ENCODE measurements around the gene CCDC170. TPM values are rescaled to one million over a fixed set of nuclear protein-coding genes. Genes with fewer than 3 reads are reported as not detected.

CCDC170 gene
- total and polyA plus RNA-seq, 2 experiments from 2014 or later, result 1.2 TPM

DNA sequence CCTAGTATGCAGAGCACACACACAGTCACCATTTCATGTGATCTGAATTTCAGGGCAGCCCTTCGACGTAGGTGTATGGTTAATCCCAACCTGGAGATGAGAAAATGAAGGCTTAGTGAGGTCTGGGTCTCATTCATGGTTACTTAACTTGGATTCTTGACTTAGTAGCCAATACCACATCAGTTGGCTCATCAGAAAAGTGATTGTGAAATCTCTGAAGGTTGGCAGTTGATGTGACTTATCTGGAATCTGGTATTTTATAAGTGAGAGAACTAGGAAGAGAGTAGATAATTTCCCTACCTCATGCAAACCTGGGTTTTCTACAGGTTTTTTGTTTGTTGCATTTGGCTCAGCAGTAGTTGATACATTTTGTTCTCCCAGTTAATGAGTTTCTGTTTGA is 123.7 kb downstream of the CCDC170 start:
- Histone ChIP-seq H3K4me3 (no peak overlapping the region), H3K36me3 (replicated peaks; ENCODE audit: insufficient read depth, low read depth) (no peaks in the 10 kb centered on the region), H3K27ac (no peak overlapping the region), H2AFZ (no peak overlapping the region), H3K4me1 (ENCODE audit: insufficient read depth) (no peaks in the 10 kb centered on the region), H3K27me3 (no peaks in the 10 kb centered on the region), H3K9me3 (ENCODE audit: low read depth) (no peaks in the 10 kb centered on the region), H3K79me2 (no peaks in the 10 kb centered on the region), H4K20me1 (ENCODE audit: insufficient read depth, poor library complexity, severe bottlenecking) (no peaks in the 10 kb centered on the region), H3K4me2 (no peak overlapping the region), H3K9me2 (replicated peaks; ENCODE audit: insufficient read depth) (no peaks in the 10 kb centered on the region)
- no peak for TF ChIP-seq EZH2phosphoT487 (IDR thresholded peaks at IDR 0.05; ENCODE audit: low read depth, severe bottlenecking, unreplicated experiment)
- TF ChIP-seq, protein P1, sequence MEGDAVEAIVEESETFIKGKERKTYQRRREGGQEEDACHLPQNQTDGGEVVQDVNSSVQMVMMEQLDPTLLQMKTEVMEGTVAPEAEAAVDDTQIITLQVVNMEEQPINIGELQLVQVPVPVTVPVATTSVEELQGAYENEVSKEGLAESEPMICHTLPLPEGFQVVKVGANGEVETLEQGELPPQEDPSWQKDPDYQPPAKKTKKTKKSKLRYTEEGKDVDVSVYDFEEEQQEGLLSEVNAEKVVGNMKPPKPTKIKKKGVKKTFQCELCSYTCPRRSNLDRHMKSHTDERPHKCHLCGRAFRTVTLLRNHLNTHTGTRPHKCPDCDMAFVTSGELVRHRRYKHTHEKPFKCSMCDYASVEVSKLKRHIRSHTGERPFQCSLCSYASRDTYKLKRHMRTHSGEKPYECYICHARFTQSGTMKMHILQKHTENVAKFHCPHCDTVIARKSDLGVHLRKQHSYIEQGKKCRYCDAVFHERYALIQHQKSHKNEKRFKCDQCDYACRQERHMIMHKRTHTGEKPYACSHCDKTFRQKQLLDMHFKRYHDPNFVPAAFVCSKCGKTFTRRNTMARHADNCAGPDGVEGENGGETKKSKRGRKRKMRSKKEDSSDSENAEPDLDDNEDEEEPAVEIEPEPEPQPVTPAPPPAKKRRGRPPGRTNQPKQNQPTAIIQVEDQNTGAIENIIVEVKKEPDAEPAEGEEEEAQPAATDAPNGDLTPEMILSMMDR (IDR thresholded peaks at IDR 0.05; ENCODE audit: poor library complexity), result no peak
- TF ChIP-seq EZH2 (IDR thresholded peaks at IDR 0.05; ENCODE audit: borderline replicate concordance), result no peak
- WGBS (ENCODE audit: low lambda C conversion rate, missing lambda C conversion rate), result 79% methylated on average over 2 of the region's 2 CpGs
- no peak for DNase-seq (ENCODE audit: low spot score)

DNA sequence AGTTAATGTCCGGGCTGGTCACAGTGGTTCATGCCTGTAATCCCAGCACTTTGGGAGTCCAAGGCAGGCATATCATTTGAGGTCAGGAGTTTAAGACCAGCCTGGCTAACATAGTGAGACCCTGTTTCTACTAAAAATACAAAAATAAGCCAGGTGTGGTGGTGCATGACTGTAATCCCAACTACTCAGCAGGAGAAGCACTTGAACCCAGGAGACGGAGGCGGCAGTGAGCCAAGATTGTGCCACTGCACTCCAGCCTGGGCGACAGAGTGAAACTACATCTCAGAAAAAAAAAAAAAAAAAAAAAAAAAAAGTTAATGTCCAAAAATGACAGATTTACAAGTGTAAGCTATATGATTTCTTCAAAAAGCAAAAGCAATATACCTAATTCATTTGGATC is 124.9 kb downstream of the CCDC170 start:
- no peaks in the 10 kb centered on the region for H3K9me3 ChIP-seq (ENCODE audit: low read depth)
- TF ChIP-seq EZH2 (IDR thresholded peaks at IDR 0.05; ENCODE audit: borderline replicate concordance), result no peak
- no peak for TF ChIP-seq EZH2phosphoT487 (IDR thresholded peaks at IDR 0.05; ENCODE audit: low read depth, severe bottlenecking, unreplicated experiment)
- TF ChIP-seq, protein P1 (IDR thresholded peaks at IDR 0.05; ENCODE audit: poor library complexity), result no peak
- 94% methylated on average over 4 of the region's 4 CpGs for WGBS (ENCODE audit: low lambda C conversion rate, missing lambda C conversion rate)
- H3K4me1 ChIP-seq (ENCODE audit: insufficient read depth), result no peaks in the 10 kb centered on the region
- no peaks in the 10 kb centered on the region for H3K9me2 ChIP-seq (replicated peaks; ENCODE audit: insufficient read depth)
- H3K27ac ChIP-seq, result no peak overlapping the region
- H3K27me3 ChIP-seq, result no peaks in the 10 kb centered on the region
- H2AFZ ChIP-seq, result no peak overlapping the region
- no peak overlapping the region for H3K4me2 ChIP-seq
- H4K20me1 ChIP-seq (ENCODE audit: insufficient read depth, poor library complexity, severe bottlenecking), result no peaks in the 10 kb centered on the region
- no peak overlapping the region for H3K4me3 ChIP-seq
- no peaks in the 10 kb centered on the region for H3K36me3 ChIP-seq (replicated peaks; ENCODE audit: insufficient read depth, low read depth)
- H3K79me2 ChIP-seq, result no peaks in the 10 kb centered on the region
- DNase-seq (ENCODE audit: low spot score), result no peak

DNA sequence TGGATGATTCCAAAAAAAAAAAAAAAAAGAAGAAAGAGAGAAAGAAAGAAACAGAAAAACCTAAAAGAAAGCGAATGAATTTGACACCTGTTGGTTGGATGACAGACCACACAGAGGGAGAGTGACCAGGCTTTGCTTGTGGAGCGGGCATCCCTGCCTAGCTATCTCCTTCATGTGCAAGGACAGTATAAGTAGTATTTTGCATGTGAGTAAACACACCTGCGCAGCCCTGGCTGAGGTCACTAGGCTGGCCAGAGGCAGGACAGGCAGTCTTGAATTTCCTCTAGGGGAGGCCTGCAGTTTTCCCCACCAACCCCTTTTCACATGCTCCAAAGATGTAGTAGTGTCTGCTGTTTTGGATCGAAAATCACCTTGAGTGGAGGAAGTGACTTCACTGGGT is 126.4 kb downstream of the CCDC170 start:
- Histone ChIP-seq H3K4me1 (ENCODE audit: insufficient read depth) (no peaks in the 10 kb centered on the region), H2AFZ (no peak overlapping the region), H3K4me3 (no peak overlapping the region), H3K27ac (no peak overlapping the region), H4K20me1 (ENCODE audit: insufficient read depth, poor library complexity, severe bottlenecking) (no peaks in the 10 kb centered on the region), H3K27me3 (no peaks in the 10 kb centered on the region), H3K4me2 (no peak overlapping the region), H3K9me3 (ENCODE audit: low read depth) (no peaks in the 10 kb centered on the region), H3K9me2 (replicated peaks; ENCODE audit: insufficient read depth) (no peaks in the 10 kb centered on the region), H3K79me2 (no peaks in the 10 kb centered on the region), H3K36me3 (replicated peaks; ENCODE audit: insufficient read depth, low read depth) (no peaks in the 10 kb centered on the region)
- 82% methylated on average over 4 of the region's 4 CpGs for WGBS (ENCODE audit: low lambda C conversion rate, missing lambda C conversion rate)
- no peak for DNase-seq (ENCODE audit: low spot score)
- no peak for TF ChIP-seq EZH2 (IDR thresholded peaks at IDR 0.05; ENCODE audit: borderline replicate concordance)
- TF ChIP-seq, protein P1 (IDR thresholded peaks at IDR 0.05; ENCODE audit: poor library complexity), result no peak
- TF ChIP-seq EZH2phosphoT487 (IDR thresholded peaks at IDR 0.05; ENCODE audit: low read depth, severe bottlenecking, unreplicated experiment), result no peak

DNA sequence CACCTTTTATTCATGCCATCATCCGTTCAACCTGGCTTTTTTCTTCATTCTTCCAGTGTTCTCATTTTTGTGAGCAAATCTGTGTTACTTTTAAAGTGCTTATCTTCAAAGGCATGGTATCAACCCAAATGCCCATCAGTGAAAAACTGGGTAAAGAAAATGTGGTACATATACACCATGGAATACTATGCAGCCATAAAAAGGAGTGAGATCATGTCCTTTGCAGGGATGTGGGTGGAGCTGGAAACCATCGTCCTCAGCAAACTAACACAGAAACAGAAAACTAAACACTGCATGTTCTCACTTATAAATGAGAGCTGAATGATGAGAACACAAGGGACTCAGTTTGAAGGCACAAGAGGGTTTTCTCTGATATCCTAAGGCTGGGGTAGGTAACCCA is 130.3 kb downstream of the CCDC170 start:
- H3K27ac ChIP-seq, result no peak overlapping the region
- WGBS (ENCODE audit: low lambda C conversion rate, missing lambda C conversion rate), result 85% methylated on average over 2 of the region's 2 CpGs
- no peaks in the 10 kb centered on the region for H3K27me3 ChIP-seq

More for the DNA sequence above, 130.3 kb downstream of the CCDC170 start:
- DNase-seq (ENCODE audit: low spot score), result no peak
- Histone ChIP-seq H4K20me1 (ENCODE audit: insufficient read depth, poor library complexity, severe bottlenecking) (no peaks in the 10 kb centered on the region), H2AFZ (no peak overlapping the region), H3K4me2 (no peak overlapping the region), H3K4me1 (ENCODE audit: insufficient read depth) (peaks cover 8% of the 10 kb centered on the region), H3K9me2 (replicated peaks; ENCODE audit: insufficient read depth) (no peaks in the 10 kb centered on the region), H3K9me3 (ENCODE audit: low read depth) (no peaks in the 10 kb centered on the region), H3K36me3 (replicated peaks; ENCODE audit: insufficient read depth, low read depth) (no peaks in the 10 kb centered on the region), H3K4me3 (no peak overlapping the region), H3K79me2 (no peaks in the 10 kb centered on the region)
- TF ChIP-seq, protein P1 (IDR thresholded peaks at IDR 0.05; ENCODE audit: poor library complexity), result no peak
- TF ChIP-seq EZH2 (IDR thresholded peaks at IDR 0.05; ENCODE audit: borderline replicate concordance), result no peak
- no peak for TF ChIP-seq EZH2phosphoT487 (IDR thresholded peaks at IDR 0.05; ENCODE audit: low read depth, severe bottlenecking, unreplicated experiment)
